PFSK-1 (cell line): Measurements from ENCODE around the gene ICOS.

Experiments used
- POLR2AphosphoS5 ChIP-seq: IDR thresholded peaks from 2 replicates; pipeline ENCODE4 v1.6.1; 2012; ENCODE audit warnings: low read depth, mild to moderate bottlenecking, control low read depth, low read length, moderate library complexity
- SIN3A ChIP-seq: IDR thresholded peaks from 2 replicates; pipeline ENCODE4 v1.6.1; 2012; ENCODE audit warnings: mild to moderate bottlenecking, low read length, moderate library complexity, borderline replicate concordance; ENCODE audit not compliant: insufficient read depth
- TAF1 ChIP-seq: IDR thresholded peaks from 2 replicates; pipeline ENCODE4 v1.6.1; 2012; ENCODE audit warnings: low read length, control low read depth, borderline replicate concordance; ENCODE audit not compliant: insufficient read depth
- TF ChIP-seq, protein P1 (sequence below), 2 experiments: IDR thresholded peaks; 2 replicates each; pipeline versions ENCODE4 v1.6.1 to v1.8.0; 2011 to 2012; ENCODE audit warnings: low read depth in 2 of 2, low read length in 2 of 2, control low read depth in 1 of 2, inconsistent platforms in 1 of 2, mild to moderate bottlenecking in 1 of 2, moderate library complexity in 1 of 2; ENCODE audit not compliant: insufficient read depth in 1 of 2

DNA sequence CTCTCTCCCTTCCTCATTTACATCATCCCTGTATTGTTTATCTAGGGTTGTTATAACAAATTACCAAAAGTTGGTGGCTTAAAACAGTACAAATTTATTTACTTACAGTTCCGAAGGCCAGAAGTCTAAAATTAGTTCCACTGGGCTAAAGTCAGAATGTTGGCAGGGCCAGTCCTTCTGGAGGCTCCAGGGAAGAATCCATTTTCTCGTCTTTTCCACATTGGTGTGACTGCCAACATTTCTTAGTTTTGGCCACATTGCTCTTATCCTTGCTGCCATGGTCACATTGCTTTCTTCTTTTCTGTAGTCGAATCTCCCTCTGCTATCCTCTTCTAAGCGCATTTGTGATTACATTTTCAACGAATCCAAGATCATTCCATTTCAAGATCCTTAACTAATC lies 34.7 kb downstream of the ICOS start:
- TF ChIP-seq, protein P1, sequence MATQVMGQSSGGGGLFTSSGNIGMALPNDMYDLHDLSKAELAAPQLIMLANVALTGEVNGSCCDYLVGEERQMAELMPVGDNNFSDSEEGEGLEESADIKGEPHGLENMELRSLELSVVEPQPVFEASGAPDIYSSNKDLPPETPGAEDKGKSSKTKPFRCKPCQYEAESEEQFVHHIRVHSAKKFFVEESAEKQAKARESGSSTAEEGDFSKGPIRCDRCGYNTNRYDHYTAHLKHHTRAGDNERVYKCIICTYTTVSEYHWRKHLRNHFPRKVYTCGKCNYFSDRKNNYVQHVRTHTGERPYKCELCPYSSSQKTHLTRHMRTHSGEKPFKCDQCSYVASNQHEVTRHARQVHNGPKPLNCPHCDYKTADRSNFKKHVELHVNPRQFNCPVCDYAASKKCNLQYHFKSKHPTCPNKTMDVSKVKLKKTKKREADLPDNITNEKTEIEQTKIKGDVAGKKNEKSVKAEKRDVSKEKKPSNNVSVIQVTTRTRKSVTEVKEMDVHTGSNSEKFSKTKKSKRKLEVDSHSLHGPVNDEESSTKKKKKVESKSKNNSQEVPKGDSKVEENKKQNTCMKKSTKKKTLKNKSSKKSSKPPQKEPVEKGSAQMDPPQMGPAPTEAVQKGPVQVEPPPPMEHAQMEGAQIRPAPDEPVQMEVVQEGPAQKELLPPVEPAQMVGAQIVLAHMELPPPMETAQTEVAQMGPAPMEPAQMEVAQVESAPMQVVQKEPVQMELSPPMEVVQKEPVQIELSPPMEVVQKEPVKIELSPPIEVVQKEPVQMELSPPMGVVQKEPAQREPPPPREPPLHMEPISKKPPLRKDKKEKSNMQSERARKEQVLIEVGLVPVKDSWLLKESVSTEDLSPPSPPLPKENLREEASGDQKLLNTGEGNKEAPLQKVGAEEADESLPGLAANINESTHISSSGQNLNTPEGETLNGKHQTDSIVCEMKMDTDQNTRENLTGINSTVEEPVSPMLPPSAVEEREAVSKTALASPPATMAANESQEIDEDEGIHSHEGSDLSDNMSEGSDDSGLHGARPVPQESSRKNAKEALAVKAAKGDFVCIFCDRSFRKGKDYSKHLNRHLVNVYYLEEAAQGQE (IDR thresholded peaks at IDR 0.05; ENCODE audit: insufficient read depth in 1 of 2, low read depth in 2 of 2, low read length in 2 of 2) = no peak
- TF ChIP-seq POLR2AphosphoS5 = no peak
- no peak for TF ChIP-seq SIN3A
- no peak for TF ChIP-seq TAF1
